Stimulated activated CD4-positive, alpha-beta T cell treated with anti-CD3 and anti-CD28 coated beads, Interleukin-15, amount 100 ng/mL, for 24 hours (primary cell): Measurements from ENCODE around the gene PNCK.

Source experiments
- DNase-seq: peaks from one replicate; pipeline ENCODE4 v3.0.0-alpha.2; 2020

PNCK gene

GRCh38 chrX:153626863-153627674 is 46.5 kb downstream of the PNCK start:
- no peak for DNase-seq

DNA sequence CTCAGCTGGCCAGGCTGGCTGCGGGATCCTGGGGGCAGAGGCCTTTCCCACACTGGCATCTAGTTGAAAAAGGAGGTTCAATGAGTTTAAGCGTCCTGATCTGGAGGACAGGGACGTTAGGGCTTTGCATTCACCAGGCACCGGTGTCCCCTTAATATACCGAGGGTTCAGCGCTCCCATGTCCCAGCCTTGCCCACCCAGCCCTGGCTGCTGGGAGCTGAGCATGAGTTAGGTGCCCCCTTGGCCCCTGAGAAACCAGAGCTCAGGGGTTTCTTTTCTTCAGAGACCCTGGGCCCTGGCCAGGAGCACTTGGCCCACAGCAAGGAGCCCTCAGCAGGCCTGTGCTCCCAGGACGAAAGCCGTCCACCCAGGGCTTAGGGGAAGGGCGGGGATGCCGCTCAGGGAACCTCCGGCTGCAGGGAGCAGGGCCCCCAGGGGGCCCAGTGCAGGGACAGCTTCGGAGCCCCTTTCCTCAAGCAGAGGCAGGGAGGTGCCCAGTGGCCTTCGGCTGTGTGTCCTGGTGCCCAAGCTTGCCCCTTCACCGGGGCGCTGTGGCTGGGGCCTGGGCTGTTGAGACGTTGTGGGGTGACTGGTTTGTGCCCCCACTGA is 47.5 kb downstream of the PNCK start:
- DNase-seq = no peak

DNA sequence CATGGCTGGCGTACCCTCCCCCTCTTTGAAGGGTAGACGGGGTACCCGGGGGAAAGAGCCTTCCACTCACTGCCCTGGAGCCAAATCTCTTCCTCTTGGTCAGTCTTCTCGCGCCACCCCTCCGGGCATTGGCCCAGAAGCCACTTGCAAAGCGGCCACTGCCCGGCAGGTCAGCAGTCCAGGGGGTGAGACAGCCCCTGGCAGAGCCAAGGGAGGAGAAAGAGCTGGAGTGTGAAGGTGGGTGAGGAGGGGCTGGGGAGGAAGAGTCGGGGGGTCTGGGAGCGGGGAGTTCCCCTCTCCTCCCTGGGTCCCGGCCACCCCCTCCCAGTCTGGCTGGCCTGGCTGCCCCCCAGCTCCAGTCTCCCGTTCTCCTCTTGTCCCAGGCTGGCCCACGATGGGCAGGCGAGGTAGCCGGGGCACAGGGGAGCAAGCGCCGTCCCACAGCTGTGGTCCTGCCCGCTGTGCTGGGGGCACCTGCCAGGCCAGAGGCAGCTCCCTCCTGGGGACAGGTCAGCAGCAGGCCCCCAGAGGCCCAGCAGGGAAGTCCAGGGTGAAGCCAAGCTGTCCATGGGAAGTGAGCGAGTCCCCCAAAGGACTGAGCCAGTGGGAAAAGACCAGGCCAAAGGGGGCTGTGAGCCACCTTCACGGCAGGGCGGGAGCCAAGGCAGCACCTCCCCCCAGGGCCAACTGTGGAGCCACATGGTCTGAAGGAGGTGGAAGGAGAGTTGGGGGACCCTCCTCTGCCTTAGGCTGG is 48.2 kb downstream of the PNCK start:
- no peak for DNase-seq

DNA sequence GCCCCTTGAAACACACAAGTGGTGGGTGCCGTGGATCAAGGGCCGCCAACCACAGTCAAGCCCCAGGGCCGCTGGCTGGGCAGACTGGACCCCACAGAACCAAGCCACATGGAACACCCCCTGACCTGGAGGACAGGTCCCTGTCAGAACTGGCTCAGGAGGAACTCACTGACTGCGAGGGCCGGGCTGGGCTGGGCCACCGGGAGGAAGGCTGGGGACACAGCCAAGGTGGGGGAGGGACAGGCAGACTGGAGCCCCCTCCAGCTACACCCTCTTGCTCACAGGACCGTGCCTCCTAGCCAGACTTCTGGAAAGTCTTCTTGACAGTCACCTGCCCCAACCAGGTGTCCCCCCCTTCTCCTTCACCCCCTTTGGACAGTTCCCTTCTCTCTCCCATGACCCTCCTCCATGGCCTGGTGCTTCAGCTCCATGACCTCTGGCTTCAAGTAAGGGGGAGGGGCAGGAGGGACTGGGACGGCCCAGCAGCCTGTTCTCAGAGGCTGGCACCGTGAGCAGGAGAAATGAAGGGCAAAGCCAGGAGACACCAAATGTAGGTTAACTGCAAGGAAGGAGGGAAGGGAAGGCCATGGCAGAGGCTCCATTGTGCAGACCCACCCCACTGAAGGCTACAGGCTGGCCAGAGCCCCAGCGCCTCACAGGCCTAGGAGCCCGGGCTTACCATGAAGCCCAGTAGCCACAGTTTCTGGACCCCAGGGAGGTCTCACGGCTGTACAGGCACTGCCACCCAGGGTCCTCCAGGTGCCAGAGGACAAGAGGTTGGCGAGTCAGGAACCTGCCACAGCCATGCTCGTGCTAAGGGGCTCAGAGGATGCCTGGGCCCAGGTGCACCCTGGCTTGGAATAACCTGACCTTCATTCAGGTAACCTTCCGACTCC is 49.2 kb downstream of the PNCK start:
- DNase-seq = no peak

DNA sequence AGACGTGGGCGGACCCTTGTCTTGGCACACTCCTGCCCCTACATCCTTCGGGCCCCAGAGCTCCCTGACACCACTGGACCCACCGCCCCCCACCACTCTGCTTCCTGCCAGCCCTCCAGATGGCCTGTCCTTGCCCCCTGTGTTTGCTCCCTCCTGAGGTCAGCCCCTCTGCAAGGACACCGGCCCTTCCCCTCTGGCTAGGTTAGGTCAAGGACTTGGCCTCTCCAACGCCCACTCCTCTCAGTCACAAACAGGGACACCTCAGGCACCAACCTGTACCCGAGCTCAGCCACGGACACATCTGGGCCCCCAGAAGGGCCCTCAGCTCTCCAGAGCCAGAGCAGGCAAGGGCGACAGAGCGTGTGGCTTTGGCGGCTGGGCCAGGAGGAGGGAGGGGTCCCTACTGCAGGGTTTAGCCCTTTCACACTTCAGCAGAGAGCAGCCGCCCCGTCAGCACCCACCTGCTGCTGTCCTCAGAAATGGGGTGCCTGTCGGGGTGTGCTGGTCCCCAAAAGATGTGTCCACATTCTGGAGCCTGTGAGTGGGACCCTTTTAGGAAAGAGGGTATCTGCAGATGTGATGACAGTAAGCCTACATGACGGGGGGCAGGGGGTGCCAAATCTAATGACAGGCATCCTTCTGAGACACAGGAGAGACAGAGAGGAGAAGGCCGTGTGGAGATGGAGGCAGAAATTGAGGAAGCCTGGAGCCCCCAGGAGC is 50.1 kb downstream of the PNCK start:
- no peak for DNase-seq

- DNase-seq = no peak
Measured at GRCh38 chrX:153622661-153623309, 50.8 kb downstream of the PNCK start.

DNA sequence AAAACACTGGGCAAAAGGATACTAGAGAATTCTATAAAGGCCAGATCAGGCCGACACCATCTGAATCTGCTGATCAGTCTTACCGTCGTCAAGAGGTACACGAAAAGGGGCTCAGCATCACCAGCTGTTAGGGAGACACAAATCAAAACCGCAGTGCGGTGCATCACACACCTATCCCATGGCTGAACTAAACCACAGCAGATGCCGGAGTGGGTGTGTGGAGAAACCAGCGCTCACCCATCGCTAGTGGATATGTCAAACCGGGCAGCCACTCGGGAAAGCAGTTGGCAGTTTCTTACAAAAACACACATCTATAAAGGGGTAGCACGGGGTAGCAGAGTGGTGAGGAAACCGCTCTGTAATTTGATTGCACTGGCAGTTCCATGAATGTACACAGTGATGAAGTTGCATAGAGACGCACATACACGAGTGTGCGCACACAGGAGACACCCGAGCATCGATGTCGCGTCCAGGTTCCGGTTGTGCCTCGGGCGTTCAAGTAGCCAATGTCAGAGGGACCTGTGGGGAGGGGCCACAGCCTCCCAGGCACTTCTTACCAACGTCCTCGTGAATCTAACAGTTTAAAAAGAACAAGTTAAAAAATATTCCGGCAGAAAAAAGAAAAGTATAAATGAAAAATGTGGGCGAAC is 51.5 kb downstream of the PNCK start:
- no peak for DNase-seq

- no peak for DNase-seq
Measured at GRCh38 chrX:153620576-153620975, 53.0 kb downstream of the PNCK start.
